Hematopoietic multipotent progenitor cell treated with erythropoietin and hydrocortisone succinate and interleukin-3 and kit ligand, for 8 days (in vitro differentiated cells): ENCODE results near the gene ZNF518B.
"Not testable (repeated sequence)": the region's sequence is repeated elsewhere in the genome, so short reads cannot be mapped to it uniquely, and the experiment has no call there.

Source experiments
- DNase-seq: peaks from one replicate; pipeline ENCODE4 v3.0.0-alpha.2; 2015

ZNF518B gene

GRCh38 chr4:10456595-10457254 is 501 bp downstream of the ZNF518B start:
- peak; percentile 65 for DNase-seq

- DNase-seq = peak; percentile 53
Observed at GRCh38 chr4:10456260-10456594, 999 bp downstream of the ZNF518B start.

GRCh38 chr4:10455133-10455532 is 2.1 kb downstream of the ZNF518B start:
- DNase-seq = no peak

DNA sequence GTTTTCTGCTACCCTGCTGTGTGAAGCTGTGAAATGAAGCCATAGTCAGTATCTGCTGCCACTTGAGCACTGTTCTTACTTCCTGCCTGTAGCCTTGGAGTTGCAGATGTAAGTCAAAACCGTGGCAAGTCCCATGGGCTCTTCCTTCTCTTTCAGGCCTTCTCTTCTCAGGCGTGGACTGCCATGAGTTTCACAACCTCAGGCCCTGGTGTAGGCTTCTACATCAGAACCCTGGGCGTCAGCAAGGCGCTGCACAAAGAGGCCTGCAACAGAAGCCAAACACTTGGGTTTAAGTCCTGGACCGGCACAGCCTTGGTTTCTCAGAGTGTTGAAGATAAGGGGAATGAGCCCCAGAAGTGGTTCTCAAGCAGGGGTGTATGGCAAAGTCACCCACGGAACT is 2.5 kb downstream of the ZNF518B start:
- DNase-seq = no peak

DNA sequence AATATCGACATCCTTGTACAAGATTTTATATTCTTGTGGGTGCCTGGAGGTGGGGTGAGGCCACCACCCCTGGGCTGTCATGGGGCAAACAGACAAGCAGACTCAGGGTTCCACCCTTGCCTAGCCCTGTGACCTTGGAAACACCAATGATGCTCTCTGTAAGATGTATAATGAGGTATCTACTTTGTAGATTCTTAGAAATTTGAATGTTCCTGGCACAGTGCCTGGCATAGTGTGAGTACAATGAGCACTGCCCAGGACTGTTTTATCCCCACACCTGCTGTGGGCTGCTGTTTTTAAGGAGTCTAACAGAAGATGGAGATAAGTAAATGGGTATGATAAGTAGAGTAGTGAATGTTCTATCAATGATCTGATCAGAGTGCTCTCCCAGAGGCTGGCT is 3.1 kb downstream of the ZNF518B start:
- peak; percentile 77 for DNase-seq

- DNase-seq = no peak
Observed at GRCh38 chr4:10448991-10449390, 8.2 kb downstream of the ZNF518B start.

GRCh38 chr4:10442976-10443375 is 14.2 kb downstream of the ZNF518B start:
- DNase-seq = no peak

DNA sequence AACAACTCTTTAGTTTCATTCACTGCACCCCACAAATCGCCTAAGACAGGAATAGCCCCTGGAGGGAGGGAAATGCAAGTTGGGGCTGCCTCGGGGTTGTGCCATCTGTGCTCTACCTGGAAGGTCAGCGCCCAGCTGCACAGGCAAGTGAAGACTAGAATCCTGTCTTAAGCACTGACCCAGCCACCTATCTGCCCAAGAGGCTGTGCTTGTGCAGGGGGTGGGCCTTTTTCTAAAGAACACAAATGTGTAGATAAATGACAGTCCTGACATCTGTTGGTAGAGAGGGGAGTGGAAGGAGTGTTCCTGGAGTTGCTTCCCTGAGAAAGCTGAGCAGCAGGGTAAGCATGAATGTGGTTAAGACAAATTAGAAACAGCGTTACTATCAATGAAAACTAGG is 15.7 kb downstream of the ZNF518B start:
- DNase-seq = no peak

- no peak for DNase-seq
Observed at GRCh38 chr4:10438924-10439323, 18.3 kb downstream of the ZNF518B start.

DNA sequence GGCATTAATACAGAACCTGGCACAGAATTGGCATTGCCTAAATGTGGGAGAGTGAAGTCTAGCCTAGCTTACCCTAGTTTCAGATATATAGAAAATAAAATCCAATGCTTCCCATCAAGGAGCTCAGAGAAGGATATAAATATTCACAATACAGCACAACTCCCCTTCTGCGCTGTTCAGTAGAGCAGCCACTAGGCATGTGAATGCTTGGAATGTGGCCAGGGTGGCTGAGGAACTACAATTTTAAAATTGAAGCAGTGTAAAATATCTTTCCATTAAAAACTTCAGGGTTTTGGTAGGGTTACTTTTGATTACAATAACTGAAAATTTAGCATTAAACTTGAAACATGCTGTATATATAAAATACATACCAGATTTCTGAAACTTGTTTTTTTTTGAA is 19.5 kb downstream of the ZNF518B start:
- no peak for DNase-seq

GRCh38 chr4:10427680-10428079 is 29.5 kb downstream of the ZNF518B start:
- DNase-seq = not testable (repeated sequence)

- DNase-seq = no peak
Observed at GRCh38 chr4:10421344-10422055, 35.7 kb downstream of the ZNF518B start.

DNA sequence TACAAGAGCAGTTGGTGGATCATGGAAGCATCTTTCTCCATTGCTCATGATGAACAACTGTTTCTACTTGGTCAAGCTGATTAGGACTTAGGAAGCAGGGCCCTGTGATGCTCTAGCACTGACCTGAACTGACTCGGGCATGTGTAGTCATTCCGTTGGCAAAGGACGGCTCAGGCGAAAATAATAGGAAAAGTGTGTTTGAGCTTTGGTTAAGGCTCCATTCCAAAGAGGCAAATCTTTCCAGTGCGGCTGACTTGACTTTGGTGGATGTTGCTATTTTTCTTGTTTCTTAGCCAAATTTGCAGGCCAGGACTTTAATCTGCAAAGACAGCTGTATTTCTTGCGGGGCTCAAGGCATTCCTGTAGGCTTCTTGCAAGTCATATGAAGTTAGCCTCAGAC is 39.5 kb downstream of the ZNF518B start:
- DNase-seq = no peak

DNA sequence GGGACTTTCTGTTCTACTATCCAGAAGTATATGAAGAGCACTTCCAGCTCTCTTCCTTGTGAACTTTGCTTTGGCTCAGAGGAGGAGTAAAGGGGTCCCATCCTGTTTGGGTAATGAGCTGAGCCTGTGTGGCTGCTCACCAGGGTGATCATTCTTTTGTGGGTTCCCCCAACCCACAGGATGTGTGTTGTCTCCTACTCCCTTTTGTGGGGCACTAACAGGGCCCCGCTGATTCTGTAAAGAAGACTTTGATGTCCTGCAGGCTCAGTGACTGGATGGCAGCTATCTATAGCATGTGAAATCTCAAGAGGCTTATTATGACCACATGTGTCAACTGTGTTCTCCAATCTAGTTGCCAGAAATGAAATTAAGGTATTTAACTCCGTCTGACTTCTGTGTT is 40.8 kb downstream of the ZNF518B start:
- no peak for DNase-seq

- no peak for DNase-seq
Observed at GRCh38 chr4:10413177-10413576, 44.0 kb downstream of the ZNF518B start.

DNA sequence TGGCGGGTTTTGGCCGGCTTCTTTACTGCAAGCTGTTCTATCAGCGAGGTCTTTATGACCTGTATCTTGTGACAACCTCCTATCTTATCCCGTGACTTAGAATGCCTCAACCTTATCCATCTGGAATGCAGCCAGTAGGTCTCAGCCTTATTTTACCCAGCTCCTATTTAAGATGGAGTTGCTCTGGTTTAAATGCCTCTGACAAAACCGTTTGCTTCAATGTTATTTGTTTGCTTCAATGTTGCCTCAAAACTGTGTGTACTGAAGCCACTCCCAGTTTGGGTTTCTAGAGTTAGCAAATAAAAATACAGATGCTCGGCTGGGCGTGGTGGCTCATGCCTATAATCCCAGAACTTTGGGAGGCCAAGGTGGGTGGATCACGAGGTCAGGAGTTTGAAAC is 51.6 kb downstream of the ZNF518B start:
- DNase-seq = no peak

DNA sequence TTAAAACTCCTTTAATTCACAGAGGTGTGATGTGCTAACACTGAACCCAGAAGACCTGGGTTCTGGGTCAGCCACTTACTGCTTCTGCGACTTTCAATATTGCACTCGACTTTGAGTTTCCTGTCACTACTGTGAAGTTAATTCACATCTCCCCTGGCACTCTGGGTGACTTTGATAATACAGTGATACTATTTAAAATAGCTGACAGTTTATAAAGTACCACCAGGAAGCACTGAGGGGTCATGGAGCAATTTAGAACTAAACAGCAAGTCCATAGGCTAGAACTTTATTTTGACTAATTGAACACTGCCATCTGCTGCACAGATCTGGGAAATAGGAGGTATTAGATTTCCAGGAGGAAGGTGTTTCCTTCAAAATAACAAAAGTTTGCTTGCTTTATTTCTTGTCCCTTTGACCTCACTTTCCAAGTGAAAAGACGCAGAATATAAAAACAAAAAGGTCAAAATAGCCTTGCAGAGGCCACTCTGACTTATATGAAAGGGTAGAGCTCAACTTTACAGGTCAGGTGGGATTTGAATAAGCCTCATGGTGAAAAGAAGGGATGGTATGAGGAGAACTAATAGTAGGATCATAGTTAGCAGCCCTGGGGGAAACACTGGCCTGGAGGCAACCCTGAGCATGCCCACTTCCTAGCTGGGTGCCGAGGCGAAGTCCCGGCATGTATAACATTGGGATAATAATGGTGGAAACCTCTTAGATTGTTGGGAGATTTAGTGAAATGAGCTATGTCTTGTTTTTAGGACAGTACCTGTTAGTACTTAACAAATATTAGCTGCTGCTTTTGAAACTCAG is 53.4 kb downstream of the ZNF518B start:
- peak; percentile 82 for DNase-seq

DNA sequence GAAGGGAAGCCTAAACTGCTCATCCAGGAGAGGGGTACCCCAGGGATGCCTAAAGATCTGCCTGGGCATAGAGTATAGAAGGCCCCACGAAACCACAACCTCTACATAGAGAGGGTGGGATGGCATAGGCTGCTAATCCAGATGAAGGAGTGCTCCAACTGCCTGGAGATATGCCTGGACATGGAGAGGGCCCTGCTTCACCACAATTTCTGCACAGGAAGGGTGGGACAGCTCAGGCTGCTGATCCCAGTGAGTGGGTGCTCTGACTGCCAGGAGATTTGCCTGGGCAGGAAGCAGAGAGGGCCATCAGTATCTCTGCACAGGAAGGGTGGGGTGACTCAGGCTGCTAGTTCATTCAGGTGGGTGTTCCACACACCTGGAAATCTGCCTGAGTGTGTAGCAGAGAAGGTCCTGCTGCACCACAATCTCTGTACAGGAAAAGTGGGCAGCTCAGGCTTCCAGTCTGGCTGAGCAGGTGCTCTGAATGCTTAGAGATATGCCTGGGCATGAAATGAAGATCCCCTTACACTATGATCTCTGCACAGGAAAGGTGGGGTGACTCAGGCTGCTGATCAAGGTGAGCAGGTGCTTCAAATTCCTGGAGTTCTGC is 61.1 kb downstream of the ZNF518B start:
- peak; percentile 53 for DNase-seq
